GM19025 (cell line): ENCODE data around the gene LMNTD2.

Source experiments
- ATAC-seq: cut with Tn5 transposase; IDR thresholded peaks from one replicate; pipeline ENCODE4 v1.9.1; 2021; ENCODE audit warnings: mild to moderate bottlenecking, low read depth, moderate library complexity; ENCODE audit not compliant: unreplicated experiment

LMNTD2 gene

GRCh38 chr11:560305-561147 lies at the start of gene LMNTD2, which contains the start of gene RASSF7:
Gene LMNTD2, minus strand, starts transcription at chr11:560738. Its CDS starts 22 bp downstream, at chr11:560716.
Gene RASSF7, plus strand, starts transcription at chr11:560970. Its CDS starts 799 bp downstream, at chr11:561769.
- peak; percentile 75 for ATAC-seq

GRCh38 chr11:609341-609811 lies 48.8 kb upstream of the LMNTD2 start:
- ATAC-seq, result no peak

GRCh38 chr11:608791-609251 lies 48.3 kb upstream of the LMNTD2 start:
- no peak for ATAC-seq

- ATAC-seq, result no peak
Observed at GRCh38 chr11:607971-608659, 47.6 kb upstream of the LMNTD2 start.

- ATAC-seq, result no peak
Observed at GRCh38 chr11:607020-607780, 46.7 kb upstream of the LMNTD2 start.

GRCh38 chr11:606245-606644 lies 45.7 kb upstream of the LMNTD2 start:
- no peak for ATAC-seq

- no peak for ATAC-seq
Observed at GRCh38 chr11:605286-606129, 45.0 kb upstream of the LMNTD2 start.

- no peak for ATAC-seq
Observed at GRCh38 chr11:603154-603553, 42.6 kb upstream of the LMNTD2 start.

GRCh38 chr11:601573-602245 lies 41.2 kb upstream of the LMNTD2 start:
- ATAC-seq, result no peak

- no peak for ATAC-seq
Observed at GRCh38 chr11:598005-598680, 37.6 kb upstream of the LMNTD2 start.

GRCh38 chr11:597166-597725 lies 36.7 kb upstream of the LMNTD2 start:
- ATAC-seq, result no peak

GRCh38 chr11:596374-596773 lies 35.8 kb upstream of the LMNTD2 start:
- no peak for ATAC-seq

- no peak for ATAC-seq
Observed at GRCh38 chr11:595400-595799, 34.9 kb upstream of the LMNTD2 start.

- ATAC-seq, result no peak
Observed at GRCh38 chr11:593347-593746, 32.8 kb upstream of the LMNTD2 start.

- no peak for ATAC-seq
Observed at GRCh38 chr11:592918-593317, 32.4 kb upstream of the LMNTD2 start.

- no peak for ATAC-seq
Observed at GRCh38 chr11:592501-592900, 32.0 kb upstream of the LMNTD2 start.

GRCh38 chr11:590997-591396 lies 30.5 kb upstream of the LMNTD2 start:
- no peak for ATAC-seq

- no peak for ATAC-seq
Observed at GRCh38 chr11:589798-590197, 29.3 kb upstream of the LMNTD2 start.
